HepG2 (cell line): ENCODE measurements around the gene LCLAT1. TPM values are rescaled to one million over a fixed set of nuclear protein-coding genes. Genes with fewer than 3 reads are reported as not detected.

Source experiments
- BHLHE40 ChIP-seq: IDR thresholded peaks from 2 replicates; pipeline ENCODE4 v1.6.1; 2011; ENCODE audit warnings: low read length, improper control_type of control experiment
- CBX5 ChIP-seq: sonication (generic); formaldehyde crosslinking; IDR thresholded peaks from 2 replicates; pipeline ENCODE4 v1.4.0; 2020; ENCODE audit warnings: missing genetic modification reagents, borderline replicate concordance
- ERF ChIP-seq: IDR thresholded peaks from 2 replicates; pipeline ENCODE4 v1.6.1; 2018; ENCODE audit warnings: missing biosample characterization, missing genetic modification reagents
- HMGXB4 ChIP-seq, 2 experiments: sonication (generic) in 1 of 2; formaldehyde crosslinking in 1 of 2; IDR thresholded peaks; 2 replicates each; pipeline versions ENCODE4 v1.4.0 to v1.6.1; 2018 to 2020; ENCODE audit warnings: missing genetic modification reagents in 2 of 2, borderline replicate concordance in 1 of 2, low read depth in 1 of 2, mild to moderate bottlenecking in 1 of 2, missing biosample characterization in 1 of 2
- KLF11 ChIP-seq: IDR thresholded peaks from 2 replicates; pipeline ENCODE4 v1.6.1; 2016; ENCODE audit warnings: missing compliant biosample characterization
- NCOR1 ChIP-seq: fragments of 200-600 bp; sonication (generic); IDR thresholded peaks from 2 replicates; pipeline ENCODE4 v1.7.0; 2017; ENCODE audit warnings: antibody characterized with exemption, low read length, borderline replicate concordance
- NFKBIZ ChIP-seq: IDR thresholded peaks from 2 replicates; pipeline ENCODE4 v1.6.1; 2018; ENCODE audit warnings: missing genetic modification reagents, missing compliant biosample characterization
- RARG ChIP-seq: sonication (generic); formaldehyde crosslinking; IDR thresholded peaks from 2 replicates; pipeline ENCODE4 v1.4.0; 2020; ENCODE audit warnings: low read depth, mild to moderate bottlenecking, missing genetic modification reagents
- SOX6 ChIP-seq, 2 experiments: fragments of 450-650 bp in 1 of 2; sonication (generic) in 1 of 2; formaldehyde crosslinking in 1 of 2; IDR thresholded peaks; 2 replicates each; pipeline versions ENCODE4 v1.4.0 to v1.6.1; 2017 to 2020; ENCODE audit warnings: antibody characterized with exemption in 1 of 2, mild to moderate bottlenecking in 1 of 2, missing genetic modification reagents in 1 of 2
- TIGD3 ChIP-seq: sonication (generic); formaldehyde crosslinking; IDR thresholded peaks from 2 replicates; pipeline ENCODE4 v1.5.1; 2020; ENCODE audit warnings: mild to moderate bottlenecking, missing genetic modification reagents, borderline replicate concordance
- ZFX ChIP-seq: sonication (generic); formaldehyde crosslinking; IDR thresholded peaks from 2 replicates; pipeline ENCODE4 v1.4.0; 2020; ENCODE audit warnings: mild to moderate bottlenecking, low read depth, missing genetic modification reagents, moderate library complexity
- ZNF232 ChIP-seq: sonication (generic); formaldehyde crosslinking; IDR thresholded peaks from 2 replicates; pipeline ENCODE4 v1.4.0; 2020; ENCODE audit warnings: missing genetic modification reagents, borderline replicate concordance
- ZNF264 ChIP-seq: sonication (generic); formaldehyde crosslinking; IDR thresholded peaks from 2 replicates; pipeline ENCODE4 v1.4.0; 2020; ENCODE audit warnings: missing genetic modification reagents
- ZNF282 ChIP-seq: fragments of 450-650 bp; IDR thresholded peaks from 2 replicates; pipeline ENCODE4 v1.6.1; 2018; ENCODE audit not compliant: partially characterized antibody
- ZNF598 ChIP-seq: sonication (generic); formaldehyde crosslinking; IDR thresholded peaks from 2 replicates; pipeline ENCODE4 v1.5.1; 2020; ENCODE audit warnings: mild to moderate bottlenecking, missing genetic modification reagents, borderline replicate concordance
- ZNF879 ChIP-seq: sonication (generic); formaldehyde crosslinking; IDR thresholded peaks from 2 replicates; pipeline ENCODE4 v1.8.1; 2023; ENCODE audit warnings: missing genetic modification reagents
- polyA plus RNA-seq, 8 experiments: library from polyadenylated mRNA; depleted of rRNA in 3 of 8; stranded (reverse) in 7 of 8; unstranded in 1 of 8; fragments of >200 nt; fragmentation: Illumina TruSeq in 4 of 8; extraction: Trizol in 4 of 8; gene quantifications; 2 replicates each; pipeline versions ENCODE4 v1.2.1 to v1.2.3, GENCODE V29; 2011 to 2016; ENCODE audit warnings: low read depth in 4 of 8, missing spikeins in 1 of 8, mixed read lengths in 1 of 8; ENCODE audit not compliant: insufficient read depth in 1 of 8
- total RNA-seq, 5 experiments: library from RNA; depleted of rRNA; stranded (reverse); fragments of >200 nt; fragmentation: Illumina TruSeq; extraction: Trizol; gene quantifications; 2 replicates each; pipeline ENCODE4 v1.2.3, GENCODE V29; 2016; ENCODE audit warnings: low read depth in 1 of 5
- TF ChIP-seq, protein P1 (sequence below): sonication (generic); formaldehyde crosslinking; IDR thresholded peaks from 2 replicates; pipeline ENCODE4 v1.5.1; 2020; ENCODE audit warnings: mild to moderate bottlenecking, missing genetic modification reagents, borderline replicate concordance
- TF ChIP-seq, protein P2 (sequence below): IDR thresholded peaks from 2 replicates; pipeline ENCODE4 v1.6.1; 2018; ENCODE audit warnings: missing genetic modification reagents

The LCLAT1 gene
- total and polyA plus RNA-seq, 2 of the 13 experiments (the other 11 are each of a cell fraction or from before 2014, with no cell fraction given): 18.0 to 28.0 TPM

GRCh38 chr2:30447149-30448045 is at the start of gene LCLAT1 (continued):
- TF ChIP-seq, protein P1, sequence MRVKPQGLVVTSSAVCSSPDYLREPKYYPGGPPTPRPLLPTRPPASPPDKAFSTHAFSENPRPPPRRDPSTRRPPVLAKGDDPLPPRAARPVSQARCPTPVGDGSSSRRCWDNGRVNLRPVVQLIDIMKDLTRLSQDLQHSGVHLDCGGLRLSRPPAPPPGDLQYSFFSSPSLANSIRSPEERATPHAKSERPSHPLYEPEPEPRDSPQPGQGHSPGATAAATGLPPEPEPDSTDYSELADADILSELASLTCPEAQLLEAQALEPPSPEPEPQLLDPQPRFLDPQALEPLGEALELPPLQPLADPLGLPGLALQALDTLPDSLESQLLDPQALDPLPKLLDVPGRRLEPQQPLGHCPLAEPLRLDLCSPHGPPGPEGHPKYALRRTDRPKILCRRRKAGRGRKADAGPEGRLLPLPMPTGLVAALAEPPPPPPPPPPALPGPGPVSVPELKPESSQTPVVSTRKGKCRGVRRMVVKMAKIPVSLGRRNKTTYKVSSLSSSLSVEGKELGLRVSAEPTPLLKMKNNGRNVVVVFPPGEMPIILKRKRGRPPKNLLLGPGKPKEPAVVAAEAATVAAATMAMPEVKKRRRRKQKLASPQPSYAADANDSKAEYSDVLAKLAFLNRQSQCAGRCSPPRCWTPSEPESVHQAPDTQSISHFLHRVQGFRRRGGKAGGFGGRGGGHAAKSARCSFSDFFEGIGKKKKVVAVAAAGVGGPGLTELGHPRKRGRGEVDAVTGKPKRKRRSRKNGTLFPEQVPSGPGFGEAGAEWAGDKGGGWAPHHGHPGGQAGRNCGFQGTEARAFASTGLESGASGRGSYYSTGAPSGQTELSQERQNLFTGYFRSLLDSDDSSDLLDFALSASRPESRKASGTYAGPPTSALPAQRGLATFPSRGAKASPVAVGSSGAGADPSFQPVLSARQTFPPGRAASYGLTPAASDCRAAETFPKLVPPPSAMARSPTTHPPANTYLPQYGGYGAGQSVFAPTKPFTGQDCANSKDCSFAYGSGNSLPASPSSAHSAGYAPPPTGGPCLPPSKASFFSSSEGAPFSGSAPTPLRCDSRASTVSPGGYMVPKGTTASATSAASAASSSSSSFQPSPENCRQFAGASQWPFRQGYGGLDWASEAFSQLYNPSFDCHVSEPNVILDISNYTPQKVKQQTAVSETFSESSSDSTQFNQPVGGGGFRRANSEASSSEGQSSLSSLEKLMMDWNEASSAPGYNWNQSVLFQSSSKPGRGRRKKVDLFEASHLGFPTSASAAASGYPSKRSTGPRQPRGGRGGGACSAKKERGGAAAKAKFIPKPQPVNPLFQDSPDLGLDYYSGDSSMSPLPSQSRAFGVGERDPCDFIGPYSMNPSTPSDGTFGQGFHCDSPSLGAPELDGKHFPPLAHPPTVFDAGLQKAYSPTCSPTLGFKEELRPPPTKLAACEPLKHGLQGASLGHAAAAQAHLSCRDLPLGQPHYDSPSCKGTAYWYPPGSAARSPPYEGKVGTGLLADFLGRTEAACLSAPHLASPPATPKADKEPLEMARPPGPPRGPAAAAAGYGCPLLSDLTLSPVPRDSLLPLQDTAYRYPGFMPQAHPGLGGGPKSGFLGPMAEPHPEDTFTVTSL (CRISPR knock-in tag): peak; percentile 62
- TF ChIP-seq ZNF264 (CRISPR knock-in tag): peak; percentile 85
- no peak for TF ChIP-seq BHLHE40
- TF ChIP-seq ERF (CRISPR knock-in tag): peak; percentile 58; the same call in 1 of the 2 replicates
- no peak for TF ChIP-seq NCOR1
- TF ChIP-seq ZNF232 (CRISPR knock-in tag): peak; percentile 95
- TF ChIP-seq, protein P2, sequence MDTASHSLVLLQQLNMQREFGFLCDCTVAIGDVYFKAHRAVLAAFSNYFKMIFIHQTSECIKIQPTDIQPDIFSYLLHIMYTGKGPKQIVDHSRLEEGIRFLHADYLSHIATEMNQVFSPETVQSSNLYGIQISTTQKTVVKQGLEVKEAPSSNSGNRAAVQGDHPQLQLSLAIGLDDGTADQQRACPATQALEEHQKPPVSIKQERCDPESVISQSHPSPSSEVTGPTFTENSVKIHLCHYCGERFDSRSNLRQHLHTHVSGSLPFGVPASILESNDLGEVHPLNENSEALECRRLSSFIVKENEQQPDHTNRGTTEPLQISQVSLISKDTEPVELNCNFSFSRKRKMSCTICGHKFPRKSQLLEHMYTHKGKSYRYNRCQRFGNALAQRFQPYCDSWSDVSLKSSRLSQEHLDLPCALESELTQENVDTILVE (CRISPR knock-in tag): no peak
- peak; percentile 97; the same call in 1 of the 2 replicates for TF ChIP-seq KLF11 (CRISPR knock-in tag)
- TF ChIP-seq NFKBIZ (CRISPR knock-in tag): peak; percentile 59
- TF ChIP-seq ZNF282: no peak
- peak; percentile 81 for TF ChIP-seq ZFX (CRISPR knock-in tag)
- TF ChIP-seq ZNF598 (CRISPR knock-in tag): peak; percentile 92; the same call in 1 of the 2 replicates
- peak; percentile 99 for TF ChIP-seq ZNF879 (CRISPR knock-in tag)
- peak; percentile 76; the same call in 1 of the 2 replicates for TF ChIP-seq CBX5 (CRISPR knock-in tag)
- TF ChIP-seq HMGXB4 (CRISPR knock-in tag; IDR thresholded peaks at IDR 0.05; ENCODE audit: borderline replicate concordance in 1 of 2, low read depth in 1 of 2): peak; percentile 89 to 95
- peak; percentile 93 for TF ChIP-seq RARG
- no peak for TF ChIP-seq SOX6 (IDR thresholded peaks at IDR 0.05)
- peak; percentile 43; the same call in 1 of the 2 replicates for TF ChIP-seq SOX6 (CRISPR knock-in tag; IDR thresholded peaks at IDR 0.05)
- peak; percentile 99 for TF ChIP-seq TIGD3 (CRISPR knock-in tag)
